DND-41 (cell line): ENCODE data around the gene EPS8L2.

Experiments used
- ATAC-seq: fragments of 200-7000 bp; cut with Tn5 transposase; 3 replicates; pipeline ENCODE4 v1.9.1; 2021; ENCODE audit warnings: low read depth; ENCODE audit not compliant: insufficient read depth
- DNase-seq: peaks from one replicate; pipeline ENCODE4 v3.0.0-alpha.2; 2020
- H2AFZ ChIP-seq: 2 replicates; pipeline ENCODE4 v1.6.0; 2012; ENCODE audit warnings: low read depth, low read length
- H3K27ac ChIP-seq: 2 replicates; pipeline ENCODE4 v1.5.1; 2012; ENCODE audit warnings: low read length, inconsistent platforms
- H3K27me3 ChIP-seq: fragments of 200-600 bp; sonication (generic); 2 replicates; pipeline ENCODE4 v1.6.0; 2012; ENCODE audit warnings: low read length, mild to moderate bottlenecking, inconsistent platforms; ENCODE audit not compliant: insufficient read depth, poor library complexity
- H3K36me3 ChIP-seq: 2 replicates; pipeline ENCODE4 v1.5.1; 2012; ENCODE audit warnings: low read length, inconsistent platforms; ENCODE audit not compliant: insufficient read depth
- H3K4me1 ChIP-seq: 2 replicates; pipeline ENCODE4 v1.5.1; 2012; ENCODE audit warnings: mild to moderate bottlenecking, low read length; ENCODE audit not compliant: insufficient read depth
- H3K4me2 ChIP-seq: 2 replicates; pipeline ENCODE4 v1.6.0; 2012; ENCODE audit warnings: mild to moderate bottlenecking, moderate library complexity, low read length, inconsistent platforms; ENCODE audit not compliant: insufficient read depth
- H3K4me3 ChIP-seq, 2 experiments: fragments of 200-600 bp in 1 of 2; shearing (Covaris generic) in 1 of 2; 2 replicates each; pipeline ENCODE4 v1.5.1; 2012 to 2016; ENCODE audit warnings: inconsistent platforms in 2 of 2, low read length in 2 of 2, mild to moderate bottlenecking in 2 of 2, low read depth in 1 of 2, moderate library complexity in 1 of 2
- H3K79me2 ChIP-seq: 2 replicates; pipeline ENCODE4 v1.6.0; 2012; ENCODE audit warnings: low read length, inconsistent platforms; ENCODE audit not compliant: insufficient read depth
- H3K9ac ChIP-seq: 2 replicates; pipeline ENCODE4 v1.6.0; 2012; ENCODE audit warnings: low read depth, mild to moderate bottlenecking, inconsistent platforms, low read length, moderate library complexity
- H3K9me3 ChIP-seq: 2 replicates; pipeline ENCODE4 v1.5.1; 2012; ENCODE audit warnings: low read length, moderate library complexity, mild to moderate bottlenecking, inconsistent platforms; ENCODE audit not compliant: insufficient read depth, severe bottlenecking
- H4K20me1 ChIP-seq: 2 replicates; pipeline ENCODE4 v1.6.0; 2012; ENCODE audit warnings: low read length; ENCODE audit not compliant: insufficient read depth
- EZH2 ChIP-seq: IDR thresholded peaks from 3 replicates; pipeline ENCODE4 v1.6.1; 2012; ENCODE audit warnings: borderline replicate concordance, low read depth, mild to moderate bottlenecking, moderate library complexity, low read length, inconsistent platforms; ENCODE audit not compliant: severe bottlenecking
- TF ChIP-seq, protein P1 (sequence below): IDR thresholded peaks from 2 replicates; pipeline ENCODE4 v1.5.1; 2012; ENCODE audit warnings: borderline replicate concordance, low read length, moderate library complexity, mild to moderate bottlenecking; ENCODE audit not compliant: poor library complexity, severe bottlenecking; ENCODE audit errors: extremely low read depth

Gene EPS8L2

DNA sequence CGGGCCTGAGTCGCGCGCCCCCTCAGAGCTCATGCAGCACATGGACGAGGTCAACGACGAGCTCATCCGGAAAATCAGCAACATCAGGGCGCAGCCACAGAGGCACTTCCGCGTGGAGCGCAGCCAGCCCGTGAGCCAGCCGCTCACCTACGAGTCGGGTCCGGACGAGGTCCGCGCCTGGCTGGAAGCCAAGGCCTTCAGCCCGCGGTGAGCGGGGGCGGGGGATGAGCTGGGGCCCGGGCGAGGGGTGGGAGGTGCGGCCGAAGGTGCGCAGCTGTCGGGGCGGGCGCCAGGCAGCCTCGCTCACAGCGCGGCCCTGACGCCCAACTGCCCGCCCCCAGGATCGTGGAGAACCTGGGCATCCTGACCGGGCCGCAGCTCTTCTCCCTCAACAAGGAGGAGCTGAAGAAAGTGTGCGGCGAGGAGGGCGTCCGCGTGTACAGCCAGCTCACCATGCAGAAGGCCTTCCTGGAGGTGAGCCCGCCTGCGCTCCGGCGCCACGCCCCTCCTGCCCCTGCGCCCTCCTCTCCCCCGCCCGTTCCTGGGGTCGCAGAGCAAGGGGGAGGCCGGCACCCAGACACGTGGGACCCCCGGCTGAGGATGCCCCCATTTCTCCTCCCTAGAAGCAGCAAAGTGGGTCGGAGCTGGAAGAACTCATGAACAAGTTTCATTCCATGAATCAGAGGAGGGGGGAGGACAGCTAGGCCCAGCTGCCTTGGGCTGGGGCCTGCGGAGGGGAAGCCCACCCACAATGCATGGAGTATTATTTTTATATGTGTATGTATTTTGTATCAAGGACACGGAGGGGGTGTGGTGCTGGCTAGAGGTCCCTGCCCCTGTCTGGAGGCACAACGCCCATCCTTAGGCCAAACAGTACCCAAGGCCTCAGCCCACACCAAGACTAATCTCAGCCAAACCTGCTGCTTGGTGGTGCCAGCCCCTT, 20.5 kb downstream of the EPS8L2 start:
- Histone ChIP-seq H2AFZ (no peak overlapping the region), H3K36me3 (no peaks in the 10 kb centered on the region), H3K4me3 (no peak overlapping the region), H3K27me3 (no peaks in the 10 kb centered on the region), H3K9me3 (no peaks in the 10 kb centered on the region), H3K4me1 (peaks cover 7% of the 10 kb centered on the region), H3K9ac (no peak overlapping the region), H3K4me2 (no peak overlapping the region), H4K20me1 (peaks cover 15% of the 10 kb centered on the region), H3K79me2 (no peaks in the 10 kb centered on the region), H3K27ac (no peak overlapping the region)
- no peak for ATAC-seq
- TF ChIP-seq, protein P1, sequence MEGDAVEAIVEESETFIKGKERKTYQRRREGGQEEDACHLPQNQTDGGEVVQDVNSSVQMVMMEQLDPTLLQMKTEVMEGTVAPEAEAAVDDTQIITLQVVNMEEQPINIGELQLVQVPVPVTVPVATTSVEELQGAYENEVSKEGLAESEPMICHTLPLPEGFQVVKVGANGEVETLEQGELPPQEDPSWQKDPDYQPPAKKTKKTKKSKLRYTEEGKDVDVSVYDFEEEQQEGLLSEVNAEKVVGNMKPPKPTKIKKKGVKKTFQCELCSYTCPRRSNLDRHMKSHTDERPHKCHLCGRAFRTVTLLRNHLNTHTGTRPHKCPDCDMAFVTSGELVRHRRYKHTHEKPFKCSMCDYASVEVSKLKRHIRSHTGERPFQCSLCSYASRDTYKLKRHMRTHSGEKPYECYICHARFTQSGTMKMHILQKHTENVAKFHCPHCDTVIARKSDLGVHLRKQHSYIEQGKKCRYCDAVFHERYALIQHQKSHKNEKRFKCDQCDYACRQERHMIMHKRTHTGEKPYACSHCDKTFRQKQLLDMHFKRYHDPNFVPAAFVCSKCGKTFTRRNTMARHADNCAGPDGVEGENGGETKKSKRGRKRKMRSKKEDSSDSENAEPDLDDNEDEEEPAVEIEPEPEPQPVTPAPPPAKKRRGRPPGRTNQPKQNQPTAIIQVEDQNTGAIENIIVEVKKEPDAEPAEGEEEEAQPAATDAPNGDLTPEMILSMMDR = no peak
- no peak for TF ChIP-seq EZH2
- no peak for DNase-seq

DNA sequence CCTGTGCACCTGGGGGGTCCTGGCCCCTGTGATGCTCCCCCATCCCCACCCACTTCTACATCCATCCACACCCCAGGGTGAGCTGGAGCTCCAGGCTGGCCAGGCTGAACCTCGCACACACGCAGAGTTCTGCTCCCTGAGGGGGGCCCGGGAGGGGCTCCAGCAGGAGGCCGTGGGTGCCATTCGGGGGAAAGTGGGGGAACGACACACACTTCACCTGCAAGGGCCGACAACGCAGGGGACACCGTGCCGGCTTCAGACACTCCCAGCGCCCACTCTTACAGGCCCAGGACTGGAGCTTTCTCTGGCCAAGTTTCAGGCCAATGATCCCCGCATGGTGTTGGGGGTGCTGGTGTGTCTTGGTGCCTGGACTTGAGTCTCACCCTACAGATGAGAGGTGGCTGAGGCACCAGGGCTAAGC, 21.3 kb downstream of the EPS8L2 start:
- Histone ChIP-seq H3K9me3 (no peaks in the 10 kb centered on the region), H3K4me2 (no peak overlapping the region), H3K9ac (no peak overlapping the region), H3K36me3 (no peaks in the 10 kb centered on the region), H4K20me1 (peaks cover 15% of the 10 kb centered on the region), H2AFZ (no peak overlapping the region), H3K27ac (no peak overlapping the region), H3K79me2 (no peaks in the 10 kb centered on the region), H3K4me1 (peaks cover 7% of the 10 kb centered on the region), H3K4me3 (no peak overlapping the region), H3K27me3 (no peaks in the 10 kb centered on the region)
- DNase-seq (no peak), ATAC-seq (no peak)
- TF ChIP-seq EZH2 = no peak
- TF ChIP-seq, protein P1 = no peak

DNA sequence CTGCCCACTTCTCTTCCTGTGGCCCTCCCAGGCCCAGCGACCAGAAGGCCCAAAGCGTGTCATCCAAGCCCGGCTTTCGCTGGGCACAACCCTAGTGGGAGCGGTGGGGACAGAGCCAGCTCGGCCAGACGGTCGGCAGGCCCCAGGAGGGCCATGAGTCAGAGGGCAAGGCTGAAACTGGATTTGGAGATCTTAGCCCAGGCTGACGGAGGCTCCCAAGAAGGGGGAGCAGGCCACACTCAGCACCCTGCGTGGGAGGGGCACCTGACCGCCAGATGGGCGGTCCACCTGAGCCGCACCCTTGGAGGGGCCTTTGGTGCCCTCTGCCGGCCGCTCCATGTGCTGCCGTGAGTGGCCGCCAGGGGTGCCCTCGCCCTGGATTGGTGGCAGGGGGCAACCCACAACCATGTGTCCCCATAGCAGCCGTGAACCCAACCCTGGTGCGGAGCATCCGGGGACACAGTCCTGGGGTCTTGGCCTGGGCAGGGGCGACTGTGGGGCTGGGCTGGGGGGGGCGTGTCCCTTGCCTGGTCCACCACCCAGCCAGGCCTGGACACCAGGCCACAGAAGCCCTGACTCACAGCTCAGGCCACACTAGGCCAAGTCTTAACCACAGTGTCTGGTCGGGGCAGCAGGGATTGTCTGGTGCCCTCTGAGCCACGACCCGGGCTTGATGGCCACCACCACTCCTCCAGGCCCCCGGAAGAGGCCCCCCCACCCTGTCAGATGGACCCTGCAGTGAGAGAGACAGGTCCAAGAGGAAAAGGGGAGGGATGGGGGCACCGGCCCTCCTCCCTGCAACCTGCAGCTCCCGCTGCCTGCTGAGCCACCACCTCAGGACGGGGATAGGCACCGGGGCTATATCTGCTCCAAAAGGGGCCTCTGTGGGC, 22.1 kb downstream of the EPS8L2 start:
- H4K20me1 ChIP-seq = peaks cover 13% of the 10 kb centered on the region
- peak; percentile 94 for ATAC-seq
- no peak overlapping the region for H3K9ac ChIP-seq
- no peak overlapping the region for H3K4me3 ChIP-seq
- peak overlapping the region; percentile 35; the same call in 1 of the 2 replicates for H3K4me2 ChIP-seq
- H3K9me3 ChIP-seq = no peaks in the 10 kb centered on the region
- peaks cover 5% of the 10 kb centered on the region for H3K4me1 ChIP-seq
- H3K27ac ChIP-seq = no peak overlapping the region
- H3K79me2 ChIP-seq = no peaks in the 10 kb centered on the region
- peak; percentile 81 for DNase-seq
- H3K27me3 ChIP-seq = no peaks in the 10 kb centered on the region
- H3K36me3 ChIP-seq = no peaks in the 10 kb centered on the region
- H2AFZ ChIP-seq = no peak overlapping the region
- TF ChIP-seq, protein P1 = peak; percentile 98
- no peak for TF ChIP-seq EZH2
